ENCODE data around the gene MTLN. TPM values are rescaled to one million over a fixed set of nuclear protein-coding genes. Genes with fewer than 3 reads are reported as not detected.

MTLN gene
- polyA plus RNA-seq, 4 donors: 44.3 to 262 (median 182) TPM

GRCh38 chr2:110180036-110180435 is 32.3 kb downstream of the MTLN start:
- FAIRE-seq: no peak
- no peak for DNase-seq
- no peaks in the 10 kb centered on the region for H3K27me3 ChIP-seq (ENCODE audit: control insufficient read depth in 3 of 3, insufficient read depth in 3 of 3, low read length in 3 of 3)

GRCh38 chr2:110173523-110173922 is 38.8 kb downstream of the MTLN start:
- WGBS, 3 donors: 18 to 56% (median 25%) methylated on average over 1 of the region's 1 CpG
- Histone ChIP-seq H3K27me3 (ENCODE audit: control insufficient read depth in 3 of 3, insufficient read depth in 3 of 3, low read length in 3 of 3) (no peaks in the 10 kb centered on the region), H3K9me3 (ENCODE audit: control insufficient read depth in 2 of 2, insufficient read depth in 1 of 2, low read depth in 1 of 2, low read length in 1 of 2) (no peaks in the 10 kb centered on the region), H3K36me3 (ENCODE audit: control insufficient read depth in 3 of 3, insufficient read depth in 2 of 3, low read depth in 1 of 3, low read length in 3 of 3) (no peaks in the 10 kb centered on the region), H3K4me3 (ENCODE audit: low read depth in 1 of 3, low read length in 3 of 3) (no peak overlapping the region), H3K27ac (ENCODE audit: low read depth in 1 of 3, low read length in 2 of 3) (no peak overlapping the region), H3K4me1 (ENCODE audit: control insufficient read depth in 3 of 3, insufficient read depth in 2 of 3, low read depth in 1 of 3, low read length in 2 of 3) (no peaks in the 10 kb centered on the region)
- DNase-seq: peak; percentile 37 to 41
- FAIRE-seq: no peak

More at GRCh38 chr2:110180036-110180435, 32.3 kb downstream of the MTLN start:
- Histone ChIP-seq H3K9me3 (ENCODE audit: control insufficient read depth in 2 of 2, insufficient read depth in 1 of 2, low read depth in 1 of 2, low read length in 1 of 2) (peaks cover 0 to 18% of the 10 kb centered on the region in 2 donors), H3K36me3 (ENCODE audit: control insufficient read depth in 3 of 3, insufficient read depth in 2 of 3, low read depth in 1 of 3, low read length in 3 of 3) (no peaks in the 10 kb centered on the region), H3K27ac (ENCODE audit: low read depth in 1 of 3, low read length in 2 of 3) (no peak overlapping the region), H3K4me3 (ENCODE audit: low read depth in 1 of 3, low read length in 3 of 3) (no peak overlapping the region), H3K4me1 (ENCODE audit: control insufficient read depth in 3 of 3, insufficient read depth in 2 of 3, low read depth in 1 of 3, low read length in 2 of 3) (no peaks in the 10 kb centered on the region)

- DNase-seq (no peak), FAIRE-seq (no peak)
- 90 to 95% (median 93%) methylated on average over 6 of the region's 6 CpGs for WGBS, 3 donors
- H3K4me3 ChIP-seq (ENCODE audit: low read depth in 1 of 3, low read length in 3 of 3): no peak overlapping the region
- H3K9me3 ChIP-seq (ENCODE audit: control insufficient read depth in 2 of 2, insufficient read depth in 1 of 2, low read depth in 1 of 2, low read length in 1 of 2): no peaks in the 10 kb centered on the region
- H3K27me3 ChIP-seq (ENCODE audit: control insufficient read depth in 3 of 3, insufficient read depth in 3 of 3, low read length in 3 of 3): no peaks in the 10 kb centered on the region
- no peaks in the 10 kb centered on the region for H3K36me3 ChIP-seq (ENCODE audit: control insufficient read depth in 3 of 3, insufficient read depth in 2 of 3, low read depth in 1 of 3, low read length in 3 of 3)
- H3K4me1 ChIP-seq (ENCODE audit: control insufficient read depth in 3 of 3, insufficient read depth in 2 of 3, low read depth in 1 of 3, low read length in 2 of 3): no peaks in the 10 kb centered on the region
- H3K27ac ChIP-seq (ENCODE audit: low read depth in 1 of 3, low read length in 2 of 3): no peak overlapping the region
Measured at GRCh38 chr2:110172506-110172905, 39.8 kb downstream of the MTLN start.

GRCh38 chr2:110170102-110170501 is 42.2 kb downstream of the MTLN start:
- no peak overlapping the region for H3K4me3 ChIP-seq (ENCODE audit: low read depth in 1 of 3, low read length in 3 of 3)
- H3K27ac ChIP-seq (ENCODE audit: low read depth in 1 of 3, low read length in 2 of 3): no peak overlapping the region
- no peaks in the 10 kb centered on the region for H3K27me3 ChIP-seq (ENCODE audit: control insufficient read depth in 3 of 3, insufficient read depth in 3 of 3, low read length in 3 of 3)
- WGBS, 3 donors: 90 to 92% (median 91%) methylated on average over 3 of the region's 3 CpGs
- DNase-seq (no peak), FAIRE-seq (no peak)
- H3K9me3 ChIP-seq (ENCODE audit: control insufficient read depth in 2 of 2, insufficient read depth in 1 of 2, low read depth in 1 of 2, low read length in 1 of 2): no peaks in the 10 kb centered on the region
- no peaks in the 10 kb centered on the region for H3K36me3 ChIP-seq (ENCODE audit: control insufficient read depth in 3 of 3, insufficient read depth in 2 of 3, low read depth in 1 of 3, low read length in 3 of 3)
- H3K4me1 ChIP-seq (ENCODE audit: control insufficient read depth in 3 of 3, insufficient read depth in 2 of 3, low read depth in 1 of 3, low read length in 2 of 3): no peaks in the 10 kb centered on the region

GRCh38 chr2:110167326-110168000 is 44.9 kb downstream of the MTLN start:
- FAIRE-seq: no peak
- 80 to 83% (median 81%) methylated on average over 5 of the region's 5 CpGs for WGBS, 3 donors
- no peak overlapping the region for H3K4me3 ChIP-seq (ENCODE audit: low read depth in 1 of 3, low read length in 3 of 3)

GRCh38 chr2:110166266-110166665 is 46.1 kb downstream of the MTLN start:
- Histone ChIP-seq H3K27me3 (ENCODE audit: control insufficient read depth in 3 of 3, insufficient read depth in 3 of 3, low read length in 3 of 3) (no peaks in the 10 kb centered on the region), H3K27ac (ENCODE audit: low read depth in 1 of 3, low read length in 2 of 3) (no peak overlapping the region), H3K9me3 (ENCODE audit: control insufficient read depth in 2 of 2, insufficient read depth in 1 of 2, low read depth in 1 of 2, low read length in 1 of 2) (no peaks in the 10 kb centered on the region), H3K4me1 (ENCODE audit: control insufficient read depth in 3 of 3, insufficient read depth in 2 of 3, low read depth in 1 of 3, low read length in 2 of 3) (no peaks in the 10 kb centered on the region), H3K4me3 (ENCODE audit: low read depth in 1 of 3, low read length in 3 of 3) (no peak overlapping the region), H3K36me3 (ENCODE audit: control insufficient read depth in 3 of 3, insufficient read depth in 2 of 3, low read depth in 1 of 3, low read length in 3 of 3) (no peaks in the 10 kb centered on the region)
- no peak for FAIRE-seq
- no peak for DNase-seq
- 90 to 93% (median 90%) methylated on average over 2 of the region's 2 CpGs for WGBS, 3 donors

More at GRCh38 chr2:110167326-110168000, 44.9 kb downstream of the MTLN start:
- Histone ChIP-seq H3K36me3 (ENCODE audit: control insufficient read depth in 3 of 3, insufficient read depth in 2 of 3, low read depth in 1 of 3, low read length in 3 of 3) (no peaks in the 10 kb centered on the region), H3K4me1 (ENCODE audit: control insufficient read depth in 3 of 3, insufficient read depth in 2 of 3, low read depth in 1 of 3, low read length in 2 of 3) (no peaks in the 10 kb centered on the region), H3K9me3 (ENCODE audit: control insufficient read depth in 2 of 2, insufficient read depth in 1 of 2, low read depth in 1 of 2, low read length in 1 of 2) (no peaks in the 10 kb centered on the region), H3K27me3 (ENCODE audit: control insufficient read depth in 3 of 3, insufficient read depth in 3 of 3, low read length in 3 of 3) (no peaks in the 10 kb centered on the region), H3K27ac (ENCODE audit: low read depth in 1 of 3, low read length in 2 of 3) (no peak overlapping the region)
- DNase-seq: no peak

Other genes starting within 250 kb of the MTLN start
- 100 to 1,000 TPM; 123 to 199 (median 172) TPM for gene MALL, start 96.7 kb downstream of the MTLN start, polyA plus RNA-seq
- gene NPHP1, start 7.5 kb downstream of the MTLN start, polyA plus RNA-seq: 1 to 10 TPM in 2 of 4 donors, under 1 TPM in 2; 0.27 to 2.6 (median 1.2) TPM

Data from small intestine (tissue), 7 donors.